GM19468 (cell line): ENCODE measurements around the gene ZNF79.
"Not testable (repeated sequence)": the region's sequence is repeated elsewhere in the genome, so short reads cannot be mapped to it uniquely, and the experiment has no call there.

Source experiments
- ATAC-seq: cut with Tn5 transposase; IDR thresholded peaks from one replicate; pipeline ENCODE4 v1.9.1; 2021; ENCODE audit warnings: mild to moderate bottlenecking, moderate library complexity, moderate number of reproducible peaks; ENCODE audit not compliant: unreplicated experiment; ENCODE audit errors: extremely low read depth

Gene ZNF79

GRCh38 chr9:127451608-127451857, 27.4 kb downstream of the ZNF79 start:
- ATAC-seq, result no peak

DNA sequence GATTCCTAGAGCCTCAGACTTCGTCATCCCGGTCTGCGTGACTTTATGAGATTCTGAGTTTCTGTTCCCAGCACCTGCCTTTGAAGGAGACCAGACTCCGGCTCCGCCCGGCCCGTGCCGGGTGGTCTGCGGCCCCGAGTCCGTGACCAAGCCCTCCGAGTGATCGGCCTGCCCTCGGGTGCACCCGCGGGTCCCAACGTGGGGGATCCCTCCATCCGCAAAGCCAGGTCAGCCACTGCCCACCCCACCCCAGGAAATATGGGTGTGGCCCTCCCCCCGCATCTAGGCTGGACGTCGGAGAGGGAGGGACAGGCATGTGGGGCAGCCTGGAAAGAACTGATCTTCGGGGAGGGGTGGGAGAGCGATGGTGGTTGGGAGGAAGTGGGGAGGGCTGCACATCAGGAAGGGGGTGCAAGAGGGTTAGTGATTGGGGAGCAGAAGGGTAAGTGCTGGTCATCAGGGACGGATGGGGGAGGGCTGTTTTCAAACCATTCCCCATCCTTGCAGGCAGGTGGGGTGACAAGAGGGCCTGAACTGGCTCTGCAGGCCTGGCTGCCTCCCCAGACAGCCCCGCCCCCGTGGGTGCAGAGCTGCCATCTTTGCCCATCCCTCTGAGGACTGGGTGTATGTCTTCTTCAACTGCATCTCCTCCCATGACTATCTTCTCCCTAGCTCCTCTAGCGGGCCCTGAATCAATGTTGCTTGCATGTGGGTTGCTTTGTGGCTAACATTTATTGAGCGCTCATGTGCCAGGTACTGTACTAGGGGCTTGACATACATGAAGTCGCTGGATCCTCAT, 27.9 kb downstream of the ZNF79 start:
- ATAC-seq, result no peak

- ATAC-seq, result no peak
Observed at GRCh38 chr9:127452691-127453090, 28.5 kb downstream of the ZNF79 start.

DNA sequence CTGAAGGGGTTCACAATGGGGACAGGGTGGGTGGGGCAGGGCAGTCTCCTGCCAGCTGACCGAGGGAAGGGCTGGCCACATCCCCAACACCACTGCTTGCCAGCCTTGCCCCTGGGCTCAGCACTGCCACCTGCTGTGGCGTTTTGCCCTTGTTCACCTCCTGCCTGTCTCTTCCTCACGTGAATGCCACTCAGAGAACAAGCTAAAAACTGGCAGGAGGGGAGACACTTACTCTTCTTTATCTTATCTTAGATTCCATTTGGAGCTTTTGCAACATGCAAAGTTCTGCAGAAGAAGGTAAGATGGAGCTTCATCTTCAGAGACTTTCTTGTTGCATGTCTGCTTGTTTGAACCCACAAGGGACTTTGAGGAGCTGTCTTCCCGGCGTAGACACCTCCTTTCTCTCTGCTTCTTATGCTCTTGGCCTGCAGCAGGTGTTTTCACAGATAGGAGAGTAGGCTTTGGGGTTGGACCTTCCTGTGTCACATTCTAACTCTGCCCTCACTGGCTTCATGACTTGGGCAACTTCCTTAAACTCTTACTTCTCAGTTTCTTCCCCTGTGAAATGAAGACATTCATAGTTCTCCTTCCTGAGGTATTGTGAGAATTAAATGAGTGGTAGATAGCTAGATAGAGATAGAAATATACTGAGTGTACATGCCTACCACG, 31.3 kb downstream of the ZNF79 start:
- ATAC-seq, result no peak

- ATAC-seq, result no peak
Observed at GRCh38 chr9:127457191-127457878, 33.2 kb downstream of the ZNF79 start.

GRCh38 chr9:127458921-127459320, 34.7 kb downstream of the ZNF79 start:
- ATAC-seq, result no peak

GRCh38 chr9:127463382-127463781, 39.2 kb downstream of the ZNF79 start:
- no peak for ATAC-seq

DNA sequence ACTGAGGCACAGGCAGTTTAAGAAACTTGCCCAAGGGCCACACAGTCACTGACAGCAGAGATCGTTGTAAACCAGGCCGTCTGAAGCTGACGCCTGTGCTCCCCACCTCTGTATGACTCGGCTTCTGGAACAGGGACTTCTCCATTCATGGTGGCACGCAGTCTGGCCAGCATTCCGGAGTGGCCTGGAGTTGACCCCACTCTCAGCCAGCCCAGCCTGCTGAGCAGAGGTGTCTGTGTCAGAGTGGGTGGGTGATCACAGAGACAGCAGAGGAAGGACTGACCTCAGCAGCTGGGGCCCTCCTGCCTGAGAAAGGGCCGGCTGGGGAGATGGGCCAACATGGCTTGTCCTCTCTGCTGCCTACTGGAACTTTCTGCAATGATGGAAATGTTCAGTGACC, 39.7 kb downstream of the ZNF79 start:
- ATAC-seq, result no peak

- not testable (repeated sequence) for ATAC-seq
Observed at GRCh38 chr9:127466407-127466917, 42.3 kb downstream of the ZNF79 start.

GRCh38 chr9:127467621-127468020, 43.4 kb downstream of the ZNF79 start:
- no peak for ATAC-seq

DNA sequence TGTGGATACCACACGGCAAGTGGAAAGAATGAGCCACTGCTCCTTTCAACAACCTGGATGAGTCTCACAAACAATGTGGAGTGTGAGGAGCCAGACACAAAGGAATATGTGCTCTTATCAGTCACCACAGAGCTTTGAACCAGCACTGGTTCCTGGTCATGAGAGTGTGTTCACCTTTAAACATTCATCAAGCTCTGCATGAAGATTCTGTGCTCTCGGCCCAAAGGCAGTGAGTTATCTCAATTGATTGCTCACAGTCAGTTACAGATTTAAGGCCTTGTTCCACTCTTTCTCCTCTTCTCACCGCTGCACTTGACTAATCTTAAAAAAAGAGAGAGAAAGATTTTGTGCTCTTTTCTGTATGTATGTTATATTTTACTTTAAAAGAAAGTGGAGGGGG, 46.5 kb downstream of the ZNF79 start:
- no peak for ATAC-seq

GRCh38 chr9:127473501-127473900, 49.3 kb downstream of the ZNF79 start:
- ATAC-seq, result no peak

DNA sequence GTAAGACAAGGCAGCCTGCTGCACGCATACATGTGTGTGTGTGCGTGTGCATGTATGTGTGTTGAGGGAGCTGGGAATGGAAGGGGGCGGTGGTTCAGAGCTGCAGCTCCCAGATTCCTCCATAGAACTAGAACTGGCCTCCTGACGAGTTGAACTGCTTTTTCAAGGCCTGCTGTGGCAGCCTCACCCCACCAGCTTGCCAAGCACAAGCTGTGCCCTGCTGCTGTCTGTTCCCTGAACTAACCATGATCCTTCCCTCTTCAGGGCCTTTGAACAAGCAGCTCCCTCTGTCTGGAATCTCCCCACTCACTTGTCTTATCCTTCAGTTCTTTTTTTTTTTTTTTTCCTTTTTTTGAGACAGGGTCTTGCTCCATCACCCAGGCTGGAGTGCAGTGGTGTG, 49.8 kb downstream of the ZNF79 start:
- ATAC-seq, result no peak

GRCh38 chr9:127474592-127474991, 50.4 kb downstream of the ZNF79 start:
- ATAC-seq, result no peak

DNA sequence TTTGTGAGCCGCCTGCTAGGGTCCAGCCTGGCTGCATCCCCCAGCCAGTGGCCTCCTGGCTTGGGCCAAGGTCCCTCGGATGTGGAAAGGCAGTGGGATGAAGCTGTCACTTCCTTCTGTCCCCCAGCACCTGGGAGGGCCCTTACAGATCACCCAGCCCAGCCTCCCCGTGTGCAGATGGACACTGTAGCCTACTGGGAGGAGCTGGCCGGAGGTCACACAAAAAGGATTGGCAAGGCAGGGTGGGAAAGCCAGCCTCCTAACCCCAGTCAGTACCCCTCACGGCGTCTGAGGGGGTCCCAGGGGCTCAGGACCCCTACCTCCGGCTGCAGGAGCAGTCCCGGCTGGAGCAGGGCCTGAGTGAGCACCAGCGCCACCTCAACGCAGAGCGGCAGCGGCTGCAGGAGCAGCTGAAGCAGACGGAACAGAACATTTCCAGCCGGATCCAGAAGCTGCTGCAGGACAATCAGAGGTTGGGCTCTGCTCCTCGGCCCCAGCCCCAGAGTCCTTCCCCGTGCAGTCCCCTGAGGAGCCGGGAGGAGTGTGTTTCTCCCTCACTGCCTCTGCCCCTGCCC, 55.4 kb downstream of the ZNF79 start:
- ATAC-seq, result no peak

DNA sequence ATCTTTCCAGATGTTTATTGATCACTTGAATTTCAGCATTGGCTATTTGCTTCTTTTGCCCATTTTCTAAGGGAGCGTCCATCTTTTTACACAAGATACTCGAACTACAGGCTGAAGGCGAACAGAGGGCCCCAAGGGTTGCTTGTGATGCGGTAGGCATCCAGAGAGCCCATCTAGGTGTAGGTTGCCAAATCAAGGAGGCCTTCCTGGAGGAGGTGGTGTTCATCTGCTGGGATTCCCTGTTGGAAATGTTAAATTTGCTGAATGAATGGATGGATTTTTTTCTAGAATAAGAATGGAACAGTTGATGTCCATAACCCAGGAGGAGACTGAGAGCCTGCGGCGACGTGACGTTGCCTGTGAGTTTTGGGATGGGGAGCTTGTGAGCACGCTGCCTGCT, 58.5 kb downstream of the ZNF79 start:
- ATAC-seq, result no peak

DNA sequence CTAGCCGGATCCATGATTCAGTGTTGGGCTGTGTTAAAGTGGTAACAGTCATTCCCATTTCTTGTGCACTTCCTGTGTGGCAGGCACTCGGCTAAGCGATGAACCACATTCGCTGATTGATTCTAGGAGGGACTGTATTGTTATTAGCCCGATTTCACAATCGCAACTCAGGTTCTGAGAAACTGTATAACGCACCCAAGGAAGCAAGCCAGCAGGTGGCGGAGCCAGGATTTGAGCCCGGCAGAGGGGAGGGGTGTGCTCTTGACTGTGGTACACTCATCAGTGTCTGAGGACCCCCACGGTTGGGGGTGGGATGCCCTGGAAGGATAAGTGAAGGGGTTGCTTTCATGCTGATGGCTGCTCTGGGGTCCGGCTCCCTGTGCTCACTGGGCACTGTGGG, 61.8 kb downstream of the ZNF79 start:
- ATAC-seq, result no peak

DNA sequence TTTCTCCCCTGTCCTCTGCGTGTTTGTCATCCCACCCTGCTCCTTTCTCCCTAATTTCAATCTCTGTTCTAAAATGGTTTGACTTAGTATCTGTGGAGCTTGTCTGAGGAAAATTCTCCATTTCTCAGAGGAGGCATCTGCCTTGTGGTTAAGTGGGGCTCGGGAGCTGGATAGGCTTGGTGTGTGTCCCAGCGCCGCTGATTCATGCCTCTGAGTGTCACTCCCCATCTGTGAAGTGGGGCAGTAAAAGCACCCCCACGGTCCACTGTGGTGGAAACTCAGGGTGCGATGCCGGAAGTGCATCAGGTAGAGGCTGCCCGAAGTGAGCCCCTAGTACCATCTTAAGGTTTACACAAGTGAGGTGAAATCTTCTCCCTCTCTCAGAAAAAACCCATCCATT, 64.8 kb downstream of the ZNF79 start:
- ATAC-seq, result no peak

DNA sequence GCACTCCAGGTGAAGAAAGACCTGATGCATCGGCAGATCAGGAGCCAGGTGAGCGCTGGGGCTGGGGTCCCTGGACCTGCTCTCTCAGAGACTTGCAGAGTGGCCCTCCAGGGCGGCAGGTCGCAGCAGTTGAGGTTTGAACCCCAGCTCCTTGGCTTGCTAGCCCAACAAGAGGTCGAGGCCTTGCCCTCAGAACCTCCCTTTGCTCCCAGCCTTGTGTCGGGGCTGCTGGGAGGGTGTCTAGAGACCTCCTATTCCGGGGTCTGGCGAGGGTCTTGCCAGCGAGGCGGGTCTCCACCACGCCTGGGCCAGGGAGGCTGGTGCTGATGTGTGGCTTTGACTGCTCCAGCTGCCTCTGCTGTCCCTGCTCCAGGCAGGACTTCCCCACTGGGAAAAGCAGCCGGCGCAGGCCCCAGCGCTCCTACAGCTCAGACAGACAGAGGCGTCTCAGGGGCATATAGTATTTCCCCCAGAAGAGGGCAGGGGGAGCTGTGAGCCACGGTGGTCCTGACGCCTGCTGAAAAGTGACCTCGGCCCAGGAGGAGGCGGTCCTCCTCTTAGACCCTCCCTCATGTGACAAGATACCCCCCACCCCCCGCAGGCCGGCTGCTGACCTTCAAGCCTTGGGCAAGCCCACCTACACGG, 65.4 kb downstream of the ZNF79 start:
- no peak for ATAC-seq

- ATAC-seq, result no peak
Observed at GRCh38 chr9:127490535-127491230, 66.5 kb downstream of the ZNF79 start.
